GM12878 (cell line): ENCODE data around the gene NUP35. TPM values are rescaled to one million over a fixed set of nuclear protein-coding genes. Genes with fewer than 3 reads are reported as not detected.

Source experiments
- ATAC-seq: fragments of 200-7000 bp; cut with Tn5 transposase; 3 replicates; pipeline ENCODE4 v1.9.1; 2020; ENCODE audit warnings: mild to moderate bottlenecking, moderate library complexity
- BruUV-seq: library from RNA; stranded (reverse); fragments of 400-500 nt; replicated peaks from 2 replicates; lab custom pipeline; 2021; lab: Mats Ljungman, UMichigan
- CTCF ChIA-PET: fragments of 300-600 bp; sonication (Branson Sonifier 250); formaldehyde crosslinking; extraction: SDS; loops from one replicate; lab custom pipeline; 2021; ENCODE audit warnings: inconsistent platforms; lab: Yijun Ruan, JAX
- POLR2A ChIA-PET: fragments of 350-600 bp; formaldehyde crosslinking; extraction: SDS; loops from one replicate; lab custom pipeline; 2021; ENCODE audit warnings: inconsistent platforms; lab: Charles Lee
- RAD21 ChIA-PET: fragments of 300-600 bp; sonication (Branson Sonifier 250); formaldehyde crosslinking; loops from one replicate; lab custom pipeline; 2023; ENCODE audit warnings: antibody characterized with exemption; ENCODE audit not compliant: unreplicated experiment; lab: Charles Lee
- SMC1A ChIA-PET: fragments of 300-600 bp; sonication (Branson Sonifier 250); formaldehyde crosslinking; loops from one replicate; lab custom pipeline; 2023; ENCODE audit not compliant: unreplicated experiment, uncharacterized antibody; lab: Charles Lee
- DNase-seq: peaks from one replicate; pipeline ENCODE4 v3.0.0-alpha.2; 2011; ENCODE audit warnings: low read depth, low spot score
- FAIRE-seq: peaks from 3 replicates; lab custom pipeline; 2011; peaks lifted over from hg19 to GRCh38; lab: Jason Lieb, UNC
- H2AFZ ChIP-seq: 2 replicates; pipeline ENCODE4 v1.6.0; 2011; ENCODE audit warnings: low read depth, low read length, control low read depth; ENCODE audit not compliant: control insufficient read depth
- H3K27ac ChIP-seq: 2 replicates; pipeline ENCODE4 v1.5.1; 2011; ENCODE audit warnings: control low read depth; ENCODE audit not compliant: control insufficient read depth, insufficient read depth
- H3K27me3 ChIP-seq, 2 experiments: replicated peaks in 1 of 2; 2 replicates each; pipeline versions ENCODE4 v1.6.0 to v1.6.1; 2011; ENCODE audit warnings: low read length in 1 of 2; ENCODE audit not compliant: control insufficient read depth in 2 of 2, insufficient read depth in 2 of 2
- H3K36me3 ChIP-seq, 2 experiments: 2 replicates each; pipeline ENCODE4 v1.5.1; 2011; ENCODE audit warnings: low read length in 1 of 2; ENCODE audit not compliant: control insufficient read depth in 2 of 2, insufficient read depth in 2 of 2
- H3K4me1 ChIP-seq: 2 replicates; pipeline ENCODE4 v1.6.1; 2011; ENCODE audit warnings: mild to moderate bottlenecking, low read length, moderate library complexity, mixed read lengths; ENCODE audit not compliant: control insufficient read depth, insufficient read depth
- H3K4me2 ChIP-seq: 2 replicates; pipeline ENCODE4 v1.6.0; 2011; ENCODE audit warnings: control low read depth; ENCODE audit not compliant: control insufficient read depth, insufficient read depth
- H3K4me3 ChIP-seq: fragments of 200-600 bp; sonication (generic); 2 replicates; pipeline ENCODE4 v1.5.1; 2016
- H3K79me2 ChIP-seq: 2 replicates; pipeline ENCODE4 v1.6.0; 2011; ENCODE audit warnings: low read length; ENCODE audit not compliant: control insufficient read depth, insufficient read depth
- H3K9ac ChIP-seq: 2 replicates; pipeline ENCODE4 v1.8.0; 2011; ENCODE audit warnings: low read length, control low read depth, mixed read lengths; ENCODE audit not compliant: control insufficient read depth, insufficient read depth
- H3K9me3 ChIP-seq: replicated peaks from 3 replicates; pipeline ENCODE4 v1.5.1; 2011; ENCODE audit warnings: mild to moderate bottlenecking, low read length; ENCODE audit not compliant: control insufficient read depth, insufficient read depth
- H4K20me1 ChIP-seq: 2 replicates; pipeline ENCODE4 v1.6.0; 2011; ENCODE audit not compliant: control insufficient read depth, insufficient read depth
- ATF2 ChIP-seq: IDR thresholded peaks from 2 replicates; pipeline ENCODE4 v1.6.1; 2012; ENCODE audit warnings: low read length, inconsistent platforms
- BACH1 ChIP-seq: fragments of 450-650 bp; IDR thresholded peaks from 2 replicates; pipeline ENCODE4 v1.6.1; 2017; ENCODE audit warnings: mild to moderate bottlenecking, borderline replicate concordance
- IRF5 ChIP-seq: fragments of 450-650 bp; IDR thresholded peaks from 2 replicates; pipeline ENCODE4 v1.6.1; 2017; ENCODE audit warnings: borderline replicate concordance
- SMAD1 ChIP-seq: fragments of 450-650 bp; IDR thresholded peaks from 2 replicates; pipeline ENCODE4 v1.6.1; 2018; ENCODE audit warnings: mild to moderate bottlenecking, low read depth; ENCODE audit not compliant: partially characterized antibody
- SMC3 ChIP-seq: IDR thresholded peaks from 2 replicates; pipeline ENCODE4 v1.6.1; 2011; ENCODE audit warnings: low read length, improper control_type of control experiment, borderline replicate concordance
- TBL1XR1 ChIP-seq: IDR thresholded peaks from 2 replicates; pipeline ENCODE4 v1.6.1; 2012; ENCODE audit warnings: low read depth, low read length, improper control_type of control experiment
- WGBS: methylation state at CpG from one replicate; pipeline ENCODE4 v1.1.6; 2016; ENCODE audit warnings: low lambda C conversion rate; ENCODE audit not compliant: insufficient replicate concordance, insufficient coverage; ENCODE audit errors: missing lambda C conversion rate; 5-methylcytosine and 5-hydroxymethylcytosine counted together
- in situ Hi-C: fragments of 300-500 bp; cut with MboI; formaldehyde crosslinking; loops from 9 replicates; pipeline ENCODE4 v1.14.3; 2018; ENCODE audit warnings: mixed read lengths
- intact Hi-C: fragments of 100-400 bp; cut with micrococcal nuclease; formaldehyde crosslinking; loops from one replicate; pipeline ENCODE4 v1.14.2; 2022; ENCODE audit not compliant: unreplicated experiment
- polyA plus RNA-seq, 11 experiments: library from polyadenylated mRNA; depleted of rRNA in 4 of 11; unstranded in 6 of 11; stranded (reverse) in 5 of 11; fragments of >200 nt; fragmentation: Nextera tagmentation in 4 of 11; fragmentation: Illumina TruSeq in 1 of 11; extraction: Ambion mirVana in 4 of 11; extraction: Trizol in 1 of 11; gene quantifications; 1 replicate in 1 of 11; 2 replicates in 10 of 11; pipeline versions ENCODE4 v1.2.1 to v1.2.3, GENCODE V29; 2011 to 2016; ENCODE audit warnings: inconsistent platforms in 2 of 11, missing spikeins in 2 of 11, low read depth in 1 of 11
- total RNA-seq, 4 experiments: library from RNA; depleted of rRNA in 3 of 4; stranded (reverse); fragments of >200 nt in 3 of 4; fragmentation: Illumina TruSeq in 1 of 4; extraction: Trizol in 1 of 4; gene quantifications; 2 replicates each; pipeline versions ENCODE4 v1.2.1 to v1.2.3, GENCODE V29; 2013 to 2021

The NUP35 gene
- total and polyA plus RNA-seq, 10 of the 15 experiments (the other 5 are each of a cell fraction or from before 2014, with no cell fraction given), result 21.4 to 57.3 (median 30.7) TPM

- no peak for DNase-seq
- H3K4me3 ChIP-seq, result peak overlapping the region; percentile 78
- peak; percentile 43 for ATAC-seq
- SMC1A ChIA-PET, result interaction anchor here (0.9 kb wide), 1 partner anchor 31 kb away, joined by 3 read pairs; no protein-coding TSS in a partner anchor
- CTCF ChIA-PET, result interaction anchor here (1.0 to 1.9 kb wide), 4 partner anchors 12 to 45 kb away, joined by 3 to 5 read pairs (median 4); no protein-coding TSS in a partner anchor
- H3K9me3 ChIP-seq, result no peaks in the 10 kb centered on the region
- H3K4me1 ChIP-seq, result peaks cover 4% of the 10 kb centered on the region; the same call in 1 of the 2 replicates
- BruUV-seq, result no TSS peak
- H3K27ac ChIP-seq, result peak overlapping the region; percentile 89
- WGBS, result 0% methylated on average over 7 of the region's 7 CpGs
- H3K36me3 ChIP-seq, result no peaks in the 10 kb centered on the region
- intact Hi-C loops, result no loop called here
- peak overlapping the region; percentile 46 for H3K4me2 ChIP-seq
- FAIRE-seq, result no peak
- TF ChIP-seq SMC3, result no peak
- TF ChIP-seq IRF5, result no peak
- TF ChIP-seq SMAD1, result peak; percentile 37
- 0 out of 2 replicates have a peak, but pooled peaks have one; percentile 43 for TF ChIP-seq ATF2
- TF ChIP-seq TBL1XR1, result 0 out of 2 replicates have a peak, but pooled peaks have one; percentile 35
- TF ChIP-seq BACH1, result no peak
- TF ChIP-seq, all 136 proteins: peak for 3
- H3K27me3 ChIP-seq, result no peaks in the 10 kb centered on the region
- in situ Hi-C loops, result no loop called here
- H3K79me2 ChIP-seq, result peaks cover 40% of the 10 kb centered on the region
- no peaks in the 10 kb centered on the region for H4K20me1 ChIP-seq
- POLR2A ChIA-PET, result interaction anchor here (0.6 to 1.4 kb wide), 2 partner anchors 47 to 91 kb away, joined by 3 read pairs; no protein-coding TSS in a partner anchor
- H2AFZ ChIP-seq, result peak overlapping the region; percentile 95
- RAD21 ChIA-PET, result no interaction called here
- H3K9ac ChIP-seq, result peak overlapping the region; percentile 81
These were observed 353 bp upstream of the NUP35 start for GRCh38 chr2:183123959-183124221.
